ENCODE results near the gene FGB.
"Not testable (repeated sequence)": the region's sequence is repeated elsewhere in the genome, so short reads cannot be mapped to it uniquely, and the experiment has no call there.

FGB gene

DNA sequence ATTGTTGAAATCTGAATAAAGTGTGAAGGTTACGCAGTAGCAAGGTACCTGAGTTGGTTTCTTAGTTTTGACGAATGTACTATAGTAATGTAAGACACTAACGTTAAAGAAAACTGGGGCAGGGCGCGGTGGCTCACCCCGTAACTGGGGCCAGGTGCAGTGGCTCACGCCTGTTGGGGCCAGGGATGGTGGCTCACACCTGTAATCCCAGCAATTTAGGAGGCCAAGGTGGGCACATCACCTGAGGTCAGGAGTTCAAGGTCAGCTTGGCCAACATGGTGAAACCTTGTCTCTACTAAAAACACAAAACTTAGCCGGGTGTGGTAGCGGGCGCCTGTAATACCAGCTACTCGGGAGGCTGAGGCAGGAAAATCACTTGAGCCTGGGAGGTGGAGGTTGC lies 34.5 kb downstream of the FGB start:
- not testable (repeated sequence) for DNase-seq (ENCODE audit: low spot score)

DNA sequence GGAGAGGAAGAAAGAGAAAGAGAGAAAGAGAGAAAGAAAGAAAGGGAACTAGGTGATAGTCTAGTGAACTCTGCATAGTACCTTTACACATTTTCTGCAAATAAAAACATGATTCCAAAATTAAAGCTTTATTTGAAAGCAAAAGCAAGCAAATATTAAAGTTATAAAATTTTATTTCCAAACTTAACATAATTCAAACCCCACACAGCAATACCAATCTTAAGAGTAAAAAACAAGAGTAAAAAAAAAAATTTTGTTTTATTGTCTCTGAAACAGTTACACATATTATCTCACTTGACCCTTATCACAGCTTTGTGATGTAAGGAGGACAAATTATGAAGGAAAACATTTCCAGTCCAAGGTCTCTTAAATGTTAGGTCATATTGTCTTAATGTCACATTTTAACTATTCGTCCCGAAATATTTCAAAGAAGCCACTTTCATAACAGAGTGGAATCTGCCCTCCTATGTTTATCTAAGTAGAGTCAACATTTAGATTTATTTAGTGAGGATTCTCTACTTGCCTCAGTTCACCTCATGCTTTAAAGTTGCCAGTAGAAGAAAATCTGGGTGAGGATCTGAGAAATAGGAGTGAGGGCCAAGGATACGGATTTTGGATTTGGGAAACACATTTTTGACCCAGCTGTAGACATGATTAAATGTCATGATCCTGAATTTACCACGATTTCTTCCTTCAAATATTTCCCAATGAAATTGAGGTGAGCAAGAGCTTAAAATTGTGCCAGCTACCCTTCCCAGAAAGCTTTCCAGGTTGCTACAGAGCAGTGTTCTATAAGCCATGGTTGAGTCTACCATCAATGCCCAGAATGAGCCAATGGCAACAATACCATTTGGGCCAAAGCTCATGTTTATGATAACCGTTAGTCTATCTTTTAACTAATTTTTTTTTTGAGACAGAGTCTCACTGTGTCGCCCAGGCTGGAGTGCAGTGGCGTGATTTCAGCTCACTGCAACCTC lies 35.3 kb downstream of the FGB start:
- no peak for DNase-seq (ENCODE audit: low spot score)

GRCh38 chr4:154602404-154603020 lies 39.7 kb downstream of the FGB start:
- no peak for DNase-seq (ENCODE audit: low spot score)

- DNase-seq (ENCODE audit: low spot score) = no peak
Observed at GRCh38 chr4:154603033-154603943, 40.5 kb downstream of the FGB start.

DNA sequence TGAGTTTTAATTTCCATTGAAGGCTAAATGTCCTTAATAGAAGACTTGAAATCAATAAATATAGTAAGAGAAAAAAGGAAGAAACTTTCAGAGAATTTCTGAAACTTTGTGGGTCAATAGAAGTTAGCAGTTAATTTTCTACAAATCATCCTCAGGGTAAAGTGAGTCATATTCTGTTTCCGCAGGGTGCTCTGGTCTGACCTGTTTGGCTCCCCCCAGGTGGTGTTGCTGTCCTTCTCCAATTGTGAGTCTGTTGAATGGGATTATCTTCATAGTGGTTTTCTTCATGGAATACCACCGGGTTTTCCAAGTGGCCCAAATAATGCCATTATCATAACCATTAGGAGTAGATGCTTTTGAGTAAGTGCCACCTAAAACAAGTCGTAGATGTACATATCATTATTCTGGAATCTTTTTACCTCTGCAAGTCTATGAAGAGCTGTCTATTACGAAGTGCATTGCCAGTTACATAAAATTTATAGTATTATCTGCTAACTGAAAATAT lies 41.9 kb downstream of the FGB start:
- DNase-seq (ENCODE audit: low spot score) = no peak

DNA sequence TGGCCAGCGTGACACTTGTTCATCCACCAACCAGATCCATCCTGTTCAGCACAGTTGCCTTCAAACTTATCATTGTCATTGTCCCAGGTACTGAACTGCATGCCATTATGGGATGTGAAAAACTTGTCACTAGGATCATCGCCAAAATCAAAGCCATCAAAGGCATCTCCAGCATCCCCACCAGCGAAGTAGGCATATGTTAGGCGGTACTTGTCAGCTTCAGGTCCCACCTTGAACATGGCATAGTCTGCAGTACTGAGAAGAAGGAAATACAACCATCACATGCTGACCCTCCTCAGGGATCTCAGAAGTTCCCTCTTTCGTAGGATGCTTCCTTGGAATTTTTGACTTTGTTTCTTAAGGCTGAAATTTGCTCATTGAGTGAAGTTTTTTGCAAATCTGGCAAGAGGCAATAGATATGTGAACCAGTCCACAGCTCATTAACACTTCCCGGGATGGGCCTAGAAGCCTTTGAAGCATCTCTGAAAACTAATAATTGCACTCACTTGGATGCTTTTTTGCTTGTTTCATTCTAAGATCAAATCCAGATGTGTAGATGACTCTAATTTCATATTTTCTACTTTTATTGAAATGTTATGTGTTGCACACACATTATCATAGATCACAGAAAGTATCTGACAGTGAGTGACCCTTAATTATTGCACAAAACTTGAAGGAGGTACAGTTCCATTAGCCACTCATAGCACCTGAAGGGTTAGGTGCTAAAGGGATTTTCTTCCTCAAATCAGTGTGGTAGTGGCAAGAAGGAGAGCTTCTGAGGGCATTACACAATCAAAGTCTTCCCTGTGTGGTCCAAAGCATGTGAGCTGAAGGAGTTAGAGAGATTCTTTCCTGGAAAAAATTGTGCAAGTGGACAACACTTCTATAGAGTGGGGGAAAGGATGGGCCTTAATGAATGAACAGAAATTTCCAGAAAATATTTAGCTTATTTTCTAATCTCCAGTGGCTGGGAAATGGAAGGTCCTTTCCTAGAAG lies 44.2 kb downstream of the FGB start:
- DNase-seq (ENCODE audit: low spot score) = no peak

- DNase-seq (ENCODE audit: low spot score) = no peak
Observed at GRCh38 chr4:154608361-154609252, 45.8 kb downstream of the FGB start.

GRCh38 chr4:154609532-154609931 lies 46.7 kb downstream of the FGB start:
- no peak for DNase-seq (ENCODE audit: low spot score)

DNA sequence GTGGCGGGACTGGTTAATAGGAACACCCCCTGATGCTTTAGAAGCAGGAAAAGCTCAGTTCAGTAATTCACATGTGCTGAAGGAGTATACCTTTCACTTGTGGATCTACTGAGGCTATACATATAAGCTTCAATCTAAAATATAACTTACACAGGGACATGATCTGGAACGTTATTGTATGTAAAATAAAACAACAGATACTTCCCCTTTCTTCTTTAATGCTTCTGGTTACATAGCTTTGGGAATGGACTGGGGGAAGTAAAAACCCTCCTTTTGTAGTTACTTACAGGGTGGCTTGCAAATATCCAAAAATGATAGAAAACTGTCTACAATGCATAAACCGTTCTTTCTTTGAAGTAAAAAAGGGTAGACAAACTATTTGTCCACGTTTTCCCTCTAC lies 47.8 kb downstream of the FGB start:
- DNase-seq (ENCODE audit: low spot score) = no peak

- DNase-seq (ENCODE audit: low spot score) = no peak
Observed at GRCh38 chr4:154611833-154612232, 49.0 kb downstream of the FGB start.

DNA sequence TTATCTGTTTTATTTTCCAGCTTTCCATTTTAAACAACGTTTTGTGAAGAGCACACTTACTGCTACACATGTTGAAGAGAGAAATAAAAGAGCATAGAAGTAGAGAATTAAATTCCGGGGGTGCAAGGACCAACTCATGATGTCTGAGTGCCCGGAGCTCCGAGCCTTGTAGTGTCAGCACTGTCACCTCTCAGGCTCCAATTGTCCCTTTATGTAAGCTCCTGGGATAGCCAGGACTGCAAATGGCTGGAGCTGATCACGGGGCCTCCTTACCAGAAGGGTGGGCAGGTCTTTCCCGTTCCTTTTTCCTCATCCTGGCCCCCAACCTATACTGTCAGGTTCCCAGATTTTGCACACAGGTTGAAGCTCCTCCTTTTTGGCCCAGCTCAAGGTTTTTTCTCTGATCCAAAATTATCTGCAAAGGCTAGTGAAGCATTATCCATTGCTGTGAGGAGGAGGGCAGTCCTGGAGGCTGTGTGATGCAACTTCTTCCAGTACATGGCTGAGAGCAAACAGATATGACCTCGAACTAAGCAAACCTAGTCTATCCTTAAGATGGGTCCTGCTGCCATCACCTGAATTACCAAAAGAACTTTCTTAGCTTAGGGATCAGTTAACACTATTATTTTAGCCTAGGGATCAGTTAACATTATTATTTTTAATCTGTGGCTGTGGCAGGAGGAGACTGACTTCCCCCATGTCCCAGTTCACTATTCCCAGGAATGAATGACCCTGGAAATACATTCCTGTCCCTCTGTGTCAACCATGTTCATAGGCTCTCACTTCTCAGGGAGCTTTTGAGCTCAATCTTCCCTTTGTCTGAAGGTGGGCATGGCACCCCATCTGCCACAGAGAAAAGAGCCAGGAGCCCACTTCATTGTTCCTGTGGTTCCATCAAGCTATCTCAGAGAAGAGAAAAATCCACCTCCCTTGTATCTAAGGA lies 49.9 kb downstream of the FGB start, which contains the start of gene FGG:
FGG (minus strand) TSS at position 185 of the 943 bp plus-strand sequence; CDS start at position 138, 47 bp downstream.
- DNase-seq (ENCODE audit: low spot score) = no peak

DNA sequence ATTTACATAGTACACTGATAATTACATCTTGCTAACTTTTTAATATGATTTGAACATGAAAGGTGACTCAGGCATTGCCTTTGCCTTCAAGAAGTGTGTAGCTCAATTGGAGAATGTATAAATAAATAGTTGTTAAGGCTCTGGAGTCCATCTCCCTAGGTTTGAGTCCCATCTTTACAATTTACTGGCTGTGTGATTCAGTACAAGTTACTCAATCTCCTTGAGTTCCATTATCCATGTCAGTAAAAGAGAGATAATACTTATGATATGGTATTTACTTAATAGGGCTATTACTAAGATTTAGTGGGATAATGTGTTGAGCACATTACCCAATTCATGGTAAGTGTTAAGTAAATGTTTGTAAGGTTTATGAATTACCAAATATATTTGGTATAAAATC lies 51.5 kb downstream of the FGB start:
- no peak for DNase-seq (ENCODE audit: low spot score)

DNA sequence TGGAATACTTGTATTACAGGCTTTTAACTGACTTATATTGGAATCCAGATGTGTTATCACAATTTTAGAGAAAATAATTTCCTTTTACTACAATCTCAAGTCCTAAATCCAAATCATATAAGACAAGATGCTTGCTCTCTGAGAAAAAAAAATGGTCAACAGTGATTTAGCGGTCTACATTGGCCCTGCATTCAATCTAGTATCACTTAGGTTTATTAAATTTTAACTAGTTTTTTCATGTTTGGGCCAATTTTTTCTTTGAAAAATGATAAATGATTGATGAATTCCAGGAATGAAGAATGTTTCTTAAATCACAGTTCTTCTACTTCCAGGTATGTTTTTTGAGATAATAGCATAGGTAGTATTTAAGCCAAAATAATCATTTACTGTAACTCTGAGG lies 52.4 kb downstream of the FGB start:
- DNase-seq (ENCODE audit: low spot score) = no peak

DNA sequence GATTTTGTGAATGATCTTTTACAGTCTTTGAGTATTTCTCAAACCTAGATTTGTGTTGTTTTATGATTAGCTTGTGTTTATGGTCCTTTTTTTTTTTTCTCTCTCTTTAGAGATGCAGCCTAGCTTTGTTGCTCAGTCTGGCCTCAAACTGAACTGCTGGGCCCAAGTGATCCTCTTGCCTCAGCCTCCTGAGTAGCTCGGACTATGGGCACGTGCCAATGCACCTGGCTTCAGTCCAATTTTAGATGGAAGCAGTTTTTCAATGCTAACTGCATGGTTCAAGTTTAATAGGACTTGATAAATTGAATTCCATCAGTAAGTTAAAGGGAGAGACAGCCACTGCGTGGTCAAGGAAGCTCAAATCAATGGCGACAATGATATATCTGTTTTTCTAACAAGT lies 53.5 kb downstream of the FGB start:
- no peak for DNase-seq (ENCODE audit: low spot score)

DNA sequence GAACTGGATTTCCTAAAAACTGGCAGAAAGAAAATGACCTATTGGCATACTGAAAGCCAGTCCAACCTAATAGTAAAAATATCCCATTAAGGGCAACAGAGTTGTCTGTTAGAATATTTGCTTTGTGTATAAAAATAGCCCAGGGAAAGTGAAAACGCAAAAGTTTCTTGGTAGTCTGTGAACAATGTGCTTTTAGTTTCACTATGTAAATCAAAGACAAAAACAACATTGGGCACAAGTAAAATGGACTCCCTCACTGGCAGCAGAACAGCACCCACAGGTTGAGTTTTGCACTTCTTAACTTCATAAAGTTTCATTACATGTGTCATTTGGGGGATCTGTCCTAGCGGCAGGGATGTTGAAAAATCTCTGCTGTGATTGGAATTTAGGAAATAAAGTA lies 53.9 kb downstream of the FGB start:
- no peak for DNase-seq (ENCODE audit: low spot score)

GRCh38 chr4:154617820-154618317 lies 55.1 kb downstream of the FGB start:
- DNase-seq (ENCODE audit: low spot score) = no peak

DNA sequence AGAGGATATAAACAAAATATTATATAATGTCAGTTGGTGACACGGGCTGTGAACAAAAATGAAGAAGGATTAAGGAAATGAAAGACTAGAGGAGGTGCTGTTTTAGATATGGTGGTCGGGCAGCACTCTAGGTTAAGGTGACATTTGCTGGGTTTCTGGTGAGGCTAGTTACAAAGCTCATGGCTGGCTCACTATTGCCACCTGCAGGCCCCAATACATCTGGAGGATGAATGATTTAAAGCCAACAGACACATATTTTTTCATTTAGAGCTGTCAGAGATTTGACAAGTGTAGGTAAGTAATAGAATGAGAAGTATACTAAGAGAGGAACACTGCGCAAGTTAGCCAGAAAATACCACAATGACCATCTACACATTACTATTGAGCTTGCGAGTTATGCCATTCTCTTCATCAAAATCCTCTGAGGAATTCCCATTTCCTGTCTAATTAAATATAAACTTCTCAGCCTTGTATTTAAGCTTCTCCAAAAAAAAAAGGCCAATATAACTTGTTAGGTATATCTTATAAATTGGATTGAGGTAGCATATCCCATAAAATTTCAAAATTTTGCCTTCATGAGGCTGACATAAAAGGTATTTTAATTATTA lies 56.0 kb downstream of the FGB start:
- DNase-seq (ENCODE audit: low spot score) = peak; percentile 39

DNA sequence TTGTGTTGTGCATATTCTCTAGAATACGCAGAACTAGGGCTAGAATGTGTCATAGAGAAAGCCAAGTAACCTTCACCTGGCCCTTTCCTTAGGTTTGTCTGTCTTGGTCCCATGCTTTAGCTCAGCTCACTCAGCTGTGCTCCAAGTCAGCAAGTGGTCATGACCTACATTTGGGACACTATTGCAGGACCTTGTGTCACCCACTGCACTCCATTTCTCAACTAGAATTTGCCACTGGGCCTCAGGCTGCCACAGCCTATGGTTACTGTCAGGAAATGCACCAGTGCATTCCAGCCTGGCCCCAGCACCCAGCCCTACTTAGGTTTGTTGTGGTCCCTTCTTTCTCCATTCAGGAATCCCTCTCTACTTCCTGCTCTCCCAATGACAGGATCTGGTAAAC lies 57.3 kb downstream of the FGB start:
- no peak for DNase-seq (ENCODE audit: low spot score)
